HG02981 (cell line): ENCODE results near the gene FBXO9.
"Not testable (repeated sequence)": the region's sequence is repeated elsewhere in the genome, so short reads cannot be mapped to it uniquely, and the experiment has no call there.

ENCODE experiments used
- ATAC-seq: cut with Tn5 transposase; IDR thresholded peaks from one replicate; pipeline ENCODE4 v1.9.1; 2021; ENCODE audit warnings: mild to moderate bottlenecking, moderate library complexity; ENCODE audit not compliant: unreplicated experiment

FBXO9 gene

GRCh38 chr6:53045891-53046673 is 19.1 kb upstream of the FBXO9 start:
- no peak for ATAC-seq

DNA sequence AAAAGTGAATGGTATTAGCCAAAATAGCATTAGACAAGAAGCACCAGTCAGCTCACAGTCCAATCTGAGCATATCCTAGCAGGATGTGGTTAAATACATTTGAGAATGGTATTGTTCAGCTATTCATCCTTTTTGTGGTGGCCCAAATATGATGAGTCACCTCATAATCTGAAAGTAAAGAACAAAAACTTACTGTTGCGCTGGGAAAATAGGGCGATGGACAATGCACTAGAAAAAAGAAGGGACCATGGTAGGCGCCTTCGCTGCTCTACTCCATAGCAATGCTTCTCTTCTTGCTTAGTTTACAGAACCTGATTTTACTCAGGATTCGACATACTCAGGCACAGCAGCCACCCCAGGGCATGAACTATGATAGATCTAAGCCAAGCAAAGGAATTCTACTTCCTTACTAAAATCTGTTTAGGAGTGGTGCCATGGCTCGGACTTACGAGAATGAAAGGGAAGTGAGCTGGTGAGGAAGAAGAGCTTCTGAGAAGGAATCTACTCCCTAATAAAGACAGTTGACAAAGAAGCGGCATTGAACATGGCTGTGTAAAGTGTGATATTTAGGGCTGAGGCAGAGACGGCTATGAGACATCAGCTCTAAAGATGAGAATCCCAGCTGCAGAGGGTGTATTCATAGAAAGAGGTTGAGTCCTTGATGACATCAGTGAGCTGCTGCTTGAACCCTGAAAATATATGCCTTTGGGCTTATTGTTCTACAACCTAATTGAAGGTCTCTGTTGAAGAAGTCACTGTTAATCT is 16.6 kb upstream of the FBXO9 start:
- ATAC-seq, result peak; percentile 99

DNA sequence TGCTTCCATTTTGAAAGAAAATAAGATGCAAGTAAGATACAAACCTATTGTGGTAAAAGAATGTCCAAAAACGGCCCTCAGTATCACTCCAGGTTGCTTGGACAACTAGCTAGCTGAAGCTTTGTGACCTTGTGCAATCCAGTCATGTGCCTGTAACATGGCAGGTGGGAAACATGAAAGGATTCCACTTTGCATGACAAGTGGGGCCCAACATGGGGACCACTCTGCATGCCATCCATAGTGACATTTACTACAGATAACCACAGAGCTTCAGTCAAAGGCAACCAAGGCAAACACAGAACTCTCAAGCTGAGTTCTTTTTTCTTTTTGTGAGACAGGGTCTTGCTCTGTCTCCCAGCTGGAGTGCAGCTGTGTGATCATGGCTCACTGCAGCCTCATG is 15.8 kb upstream of the FBXO9 start:
- no peak for ATAC-seq

- ATAC-seq, result not testable (repeated sequence)
These were observed 13.1 kb upstream of the FBXO9 start for GRCh38 chr6:53052152-53052551.

- no peak for ATAC-seq
These were observed 10.7 kb upstream of the FBXO9 start for GRCh38 chr6:53054532-53054931.

DNA sequence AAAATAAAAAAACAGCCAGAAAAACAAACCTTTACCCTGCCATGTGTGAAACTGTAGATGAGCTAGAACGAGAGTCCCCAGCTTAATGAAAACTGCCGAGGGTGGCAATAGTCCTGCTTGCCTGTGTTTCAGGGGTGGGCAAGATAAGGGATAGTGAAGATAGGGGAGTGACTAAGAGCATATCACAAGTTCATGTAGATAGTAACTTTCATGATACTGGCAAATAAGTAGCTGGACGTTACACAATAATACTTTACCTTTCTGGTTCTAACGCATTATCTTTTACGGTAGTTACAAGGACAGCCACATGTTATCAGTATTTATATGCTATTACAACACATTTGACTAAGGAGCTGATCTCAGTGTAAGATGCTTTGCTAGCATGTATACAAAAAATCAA is 9.3 kb upstream of the FBXO9 start:
- no peak for ATAC-seq

GRCh38 chr6:53056273-53056672 is 8.9 kb upstream of the FBXO9 start:
- no peak for ATAC-seq

- no peak for ATAC-seq
These were observed 6.6 kb upstream of the FBXO9 start for GRCh38 chr6:53058388-53059195.

GRCh38 chr6:53059648-53060589 is 5.3 kb upstream of the FBXO9 start:
- ATAC-seq, result no peak

GRCh38 chr6:53062169-53062539 is 3.0 kb upstream of the FBXO9 start:
- ATAC-seq, result no peak

GRCh38 chr6:53064255-53064654 is 949 bp upstream of the FBXO9 start:
- not testable (repeated sequence) for ATAC-seq

- ATAC-seq, result peak; percentile 77
These were observed 408 bp upstream of the FBXO9 start for GRCh38 chr6:53064726-53065265.

- ATAC-seq, result no peak
These were observed 843 bp downstream of the FBXO9 start for GRCh38 chr6:53066077-53066417.

- ATAC-seq, result no peak
These were observed 1.9 kb downstream of the FBXO9 start for GRCh38 chr6:53066874-53067706.

DNA sequence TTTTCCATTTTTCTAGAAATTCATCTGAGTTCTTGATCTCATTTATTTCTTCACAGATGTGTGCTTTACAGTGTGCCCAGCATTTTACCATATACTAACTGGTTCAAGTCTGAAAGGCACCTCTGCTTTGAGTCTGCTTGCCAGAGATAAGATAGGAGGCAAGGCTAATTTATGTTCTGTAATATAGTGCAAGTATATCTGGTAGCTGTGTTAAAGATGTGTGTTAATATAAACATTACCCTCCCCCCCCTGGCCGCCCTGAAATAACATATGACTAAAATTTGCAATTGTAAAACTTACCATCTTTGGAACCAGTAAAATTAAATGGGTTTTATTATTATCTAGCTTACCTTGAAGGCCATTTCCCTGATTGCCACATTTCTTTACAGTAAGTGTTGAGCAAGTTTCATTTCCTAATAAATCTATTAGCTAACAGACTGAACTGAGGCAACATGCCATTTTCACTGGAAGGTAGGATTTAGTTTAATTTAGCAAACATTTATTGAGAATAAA is 2.7 kb downstream of the FBXO9 start:
- ATAC-seq, result no peak

GRCh38 chr6:53069427-53069826 is 4.2 kb downstream of the FBXO9 start:
- no peak for ATAC-seq

DNA sequence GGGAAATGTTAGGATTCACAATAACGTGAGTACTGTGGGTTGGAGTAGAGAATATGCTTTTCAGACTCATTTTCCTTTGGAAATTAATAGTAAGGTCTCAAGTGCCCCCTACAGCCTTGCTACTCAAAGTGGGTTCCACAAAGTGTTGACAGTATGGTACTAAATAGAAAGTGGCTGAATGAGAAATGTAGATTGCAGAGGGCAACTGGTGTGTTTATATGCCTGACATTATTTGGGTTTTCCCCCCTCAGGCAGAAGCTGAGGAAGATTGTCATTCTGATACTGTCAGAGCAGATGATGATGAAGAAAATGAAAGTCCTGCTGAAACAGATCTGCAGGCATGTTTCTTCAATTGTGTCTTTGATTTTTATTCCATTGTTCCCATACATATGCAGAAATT is 5.6 kb downstream of the FBXO9 start:
- peak; percentile 68 for ATAC-seq

DNA sequence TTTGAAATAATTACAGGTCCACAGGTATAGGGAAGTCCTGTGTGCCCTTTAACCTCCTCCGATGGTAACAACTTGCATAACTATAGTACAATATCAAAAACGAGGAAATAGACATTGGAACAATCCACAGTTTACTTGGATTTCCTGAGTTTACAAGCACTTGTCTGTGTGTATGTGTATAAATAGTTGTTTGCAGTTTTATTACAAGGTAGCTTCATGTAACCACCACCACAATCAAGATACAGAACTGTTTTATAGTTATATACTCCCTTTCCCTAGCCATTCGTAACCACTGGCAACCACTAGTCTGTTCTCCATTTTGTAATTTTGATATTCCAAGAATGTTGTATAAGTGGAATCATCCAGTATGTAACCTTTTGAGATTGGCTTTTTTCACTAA is 9.1 kb downstream of the FBXO9 start:
- no peak for ATAC-seq

DNA sequence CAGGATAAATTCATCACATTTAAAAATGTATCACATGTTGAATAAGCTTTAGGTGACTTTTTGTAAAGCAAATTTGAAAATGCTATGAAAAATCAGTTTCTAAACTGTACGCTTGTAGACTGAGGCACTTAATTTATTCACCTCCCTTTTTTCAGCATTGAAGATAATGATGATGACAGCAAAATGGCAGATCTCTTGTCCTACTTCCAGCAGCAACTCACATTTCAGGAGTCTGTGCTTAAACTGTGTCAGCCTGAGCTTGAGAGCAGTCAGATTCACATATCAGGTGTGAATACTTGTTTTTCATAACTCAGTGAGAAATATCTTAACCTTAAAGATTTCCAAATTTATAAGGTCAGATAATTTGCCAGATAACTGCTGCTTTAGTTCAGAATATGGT is 15.6 kb downstream of the FBXO9 start:
- ATAC-seq, result no peak
